Measurements from ENCODE around the gene ZNF558.

DNA sequence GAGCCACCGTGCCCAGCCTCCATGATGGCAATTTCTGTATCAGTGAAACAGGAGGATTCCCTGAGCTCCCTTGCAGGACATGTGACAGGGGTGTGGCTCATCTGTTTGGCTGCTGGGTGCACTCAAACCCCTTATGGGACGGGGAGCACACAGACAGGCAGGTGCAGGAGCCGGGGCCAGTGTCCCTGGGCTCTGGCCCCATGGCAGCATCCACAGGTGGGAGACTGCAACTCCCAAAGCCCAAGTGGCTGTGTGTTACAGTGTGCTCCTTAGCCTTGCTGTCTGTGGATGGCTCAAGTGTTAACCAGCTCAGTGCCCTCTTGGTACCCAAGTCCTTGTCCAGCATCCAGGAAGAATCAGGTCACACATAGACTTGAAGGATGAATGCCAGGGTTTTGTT, 14.7 kb upstream of the ZNF558 start:
- TF ChIP-seq POLR2AphosphoS5 (IDR thresholded peaks at IDR 0.05) (no peak), CTCF (IDR thresholded peaks at IDR 0.05 in 8 of 11, conservative IDR thresholded peaks at IDR 0.05 in 3 of 11) (no peak)

Measured in spleen (tissue), 7 donors.